Effector memory CD8-positive, alpha-beta T cell (primary cell): ENCODE data around the gene STX11.

Source experiments
- ATAC-seq: fragments of 150-1000 bp; cut with Tn5 transposase; replicated peaks from 2 replicates; pipeline ENCODE4 v1.10.0; 2021; ENCODE audit warnings: mild to moderate bottlenecking, moderate library complexity
- DNase-seq, 3 experiments: peaks; one replicate each; pipeline ENCODE4 v3.0.0; 2021
- H3K27ac Mint-ChIP-seq, 2 donors: one replicate each; pipeline ENCODE4 v1.8.0; 2022; ENCODE audit warnings: mild to moderate bottlenecking in 2 of 2, mixed read lengths in 2 of 2, moderate library complexity in 2 of 2
- H3K27me3 Mint-ChIP-seq, 2 donors: one replicate each; pipeline ENCODE4 v1.8.0; 2022; ENCODE audit warnings: mixed read lengths in 2 of 2
- H3K36me3 Mint-ChIP-seq: one replicate; pipeline ENCODE4 v1.8.0; 2022; ENCODE audit warnings: mild to moderate bottlenecking, moderate library complexity, mixed read lengths; ENCODE audit not compliant: insufficient read depth
- H3K4me1 Mint-ChIP-seq, 2 donors: one replicate each; pipeline ENCODE4 v1.8.0; 2022; ENCODE audit warnings: low read depth in 2 of 2, mixed read lengths in 2 of 2
- H3K4me3 Mint-ChIP-seq, 2 donors: one replicate each; pipeline ENCODE4 v1.8.0; 2022; ENCODE audit warnings: mild to moderate bottlenecking in 2 of 2, mixed read lengths in 2 of 2, moderate library complexity in 2 of 2
- H3K9me3 Mint-ChIP-seq, 2 donors: one replicate each; pipeline ENCODE4 v1.8.0; 2022; ENCODE audit warnings: mixed read lengths in 2 of 2

The STX11 gene

DNA sequence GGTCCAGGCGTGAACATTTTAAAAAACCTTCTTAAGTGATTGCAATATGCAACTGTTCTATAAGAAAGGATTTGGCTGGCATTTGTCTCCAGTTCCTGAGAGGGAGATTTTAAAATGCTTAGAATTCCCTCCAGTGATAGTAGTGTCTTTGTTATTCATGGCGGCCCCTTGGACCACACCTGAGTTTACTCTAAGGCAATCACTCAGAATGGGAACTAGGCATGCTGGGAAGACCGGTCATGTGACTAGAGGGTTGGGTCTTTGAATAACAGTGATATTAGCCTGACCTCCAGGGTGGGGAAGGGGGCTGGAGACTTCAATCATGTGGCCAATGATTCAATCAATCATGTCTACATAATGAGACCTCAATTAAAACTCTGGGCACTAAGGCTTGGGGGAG lies 84.1 kb downstream of the STX11 start:
- Mint-ChIP-seq H3K9me3 (no peaks in the 10 kb centered on the region), H3K4me1 (no peaks in the 10 kb centered on the region), H3K4me3 (no peak overlapping the region), H3K27me3 (no peaks in the 10 kb centered on the region), H3K27ac (no peak overlapping the region), H3K36me3 (no peaks in the 10 kb centered on the region)
- DNase-seq (no peak), ATAC-seq (no peak)

DNA sequence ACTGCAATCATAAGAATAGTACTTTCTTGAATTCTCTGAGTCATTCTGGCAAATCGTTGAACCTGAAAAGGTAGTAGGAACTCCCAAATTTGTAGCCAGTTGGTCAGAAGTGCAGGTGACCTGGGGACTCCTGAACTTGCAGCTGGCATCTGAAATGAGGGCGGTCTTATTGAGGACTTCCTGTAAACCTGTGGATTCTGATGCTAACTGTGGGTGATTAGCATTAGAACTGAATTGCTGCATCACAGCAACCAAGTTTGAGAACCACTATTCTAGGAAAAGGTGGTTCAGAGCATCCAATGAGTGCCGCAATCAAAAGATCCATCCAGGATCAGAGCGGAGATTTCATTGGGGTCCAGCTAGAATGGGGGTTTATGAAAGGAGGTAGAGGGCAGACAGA lies 84.6 kb downstream of the STX11 start:
- H3K4me3 Mint-ChIP-seq: no peak overlapping the region
- ATAC-seq: no peak
- H3K36me3 Mint-ChIP-seq: no peaks in the 10 kb centered on the region
- H3K9me3 Mint-ChIP-seq: no peaks in the 10 kb centered on the region
- H3K27me3 Mint-ChIP-seq: no peaks in the 10 kb centered on the region
- H3K27ac Mint-ChIP-seq: no peak overlapping the region
- H3K4me1 Mint-ChIP-seq: no peaks in the 10 kb centered on the region
- no peak for DNase-seq
